H1 (cell line): Measurements from ENCODE around the gene LIMK2. TPM values are rescaled to one million over a fixed set of nuclear protein-coding genes. Genes with fewer than 3 reads are reported as not detected.

Source experiments
- CTCF ChIA-PET: fragments of 300-600 bp; sonication (Branson Sonifier 250); formaldehyde crosslinking; loops from one replicate; lab custom pipeline; 2021; ENCODE audit not compliant: partially characterized antibody; lab: Charles Lee
- POLR2A ChIA-PET: fragments of 300-600 bp; sonication (Branson Sonifier 250); formaldehyde crosslinking; loops from one replicate; lab custom pipeline; 2021; ENCODE audit warnings: inconsistent platforms; ENCODE audit not compliant: partially characterized antibody; lab: Charles Lee
- DNase-seq, 2 experiments: peaks; one replicate each; pipeline versions ENCODE4 v3.0.0 to v3.0.0-alpha.2; 2010 to 2022; ENCODE audit warnings: low spot score in 2 of 2, low read depth in 1 of 2, mixed read lengths in 1 of 2
- FAIRE-seq: peaks from 2 replicates; lab custom pipeline; 2011; peaks lifted over from hg19 to GRCh38; lab: Jason Lieb, UNC
- H2AFZ ChIP-seq: 2 replicates; pipeline ENCODE4 v1.8.1; 2012; ENCODE audit warnings: low read length, inconsistent platforms
- H2AK5ac ChIP-seq: 2 replicates; pipeline ENCODE4 v1.6.1; 2013; ENCODE audit warnings: low read depth, low read length
- H2BK120ac ChIP-seq: replicated peaks from 2 replicates; pipeline ENCODE3; 2013; ENCODE audit warnings: low read depth, low read length, inconsistent platforms
- H2BK12ac ChIP-seq: 2 replicates; pipeline ENCODE4 v1.6.1; 2013; ENCODE audit warnings: low read depth, low read length
- H2BK15ac ChIP-seq: 2 replicates; pipeline ENCODE4 v1.6.1; 2013; ENCODE audit warnings: low read length
- H2BK20ac ChIP-seq: 2 replicates; pipeline ENCODE4 v1.6.1; 2013; ENCODE audit warnings: low read length
- H2BK5ac ChIP-seq: 2 replicates; pipeline ENCODE4 v1.6.1; 2013; ENCODE audit warnings: low read depth, low read length
- H3K14ac ChIP-seq: 2 replicates; pipeline ENCODE4 v1.6.1; 2013; ENCODE audit warnings: inconsistent platforms; ENCODE audit not compliant: insufficient read length
- H3K18ac ChIP-seq: 2 replicates; pipeline ENCODE4 v1.6.1; 2013; ENCODE audit warnings: low read length; ENCODE audit errors: extremely low read depth
- H3K23ac ChIP-seq: 2 replicates; pipeline ENCODE4 v1.6.1; 2013; ENCODE audit warnings: inconsistent platforms; ENCODE audit not compliant: insufficient read length
- H3K23me2 ChIP-seq: 2 replicates; pipeline ENCODE4 v1.6.1; 2013; ENCODE audit warnings: low read depth, low read length
- H3K27ac ChIP-seq: 2 replicates; pipeline ENCODE4 v1.6.1; 2011; ENCODE audit warnings: low read depth, low read length, inconsistent platforms
- H3K27me3 ChIP-seq, 4 experiments: replicated peaks in 1 of 4; 1 replicate in 1 of 4; 2 replicates in 3 of 4; pipeline versions ENCODE4 v1.6.1 to v1.8.1; 2011 to 2013; ENCODE audit warnings: low read length in 3 of 4, mild to moderate bottlenecking in 3 of 4, inconsistent platforms in 2 of 4, mixed read lengths in 2 of 4, moderate library complexity in 1 of 4; ENCODE audit not compliant: control insufficient read depth in 3 of 4, insufficient read depth in 3 of 4; ENCODE audit errors: extremely low read depth in 1 of 4
- H3K36me3 ChIP-seq, 4 experiments: 2 replicates each; pipeline versions ENCODE4 v1.6.1 to v1.8.1; 2011 to 2013; ENCODE audit warnings: mild to moderate bottlenecking in 4 of 4, low read length in 3 of 4, moderate library complexity in 2 of 4, control low read depth in 1 of 4, inconsistent platforms in 1 of 4; ENCODE audit not compliant: insufficient read depth in 4 of 4, control insufficient read depth in 2 of 4
- H3K4ac ChIP-seq: replicated peaks from 2 replicates; pipeline ENCODE3; 2013; ENCODE audit warnings: low read length, low read depth, mixed read lengths, inconsistent platforms; ENCODE audit not compliant: insufficient read length
- H3K4me1 ChIP-seq, 4 experiments: replicated peaks in 1 of 4; 1 replicate in 1 of 4; 2 replicates in 3 of 4; pipeline versions ENCODE4 v1.6.1 to v1.8.1; 2011 to 2013; ENCODE audit warnings: low read length in 3 of 4, inconsistent platforms in 2 of 4, mixed read lengths in 1 of 4; ENCODE audit not compliant: insufficient read depth in 4 of 4, control insufficient read depth in 3 of 4
- H3K4me2 ChIP-seq, 2 experiments: 2 replicates each; pipeline versions ENCODE4 v1.6.1 to v1.8.1; 2011 to 2013; ENCODE audit warnings: low read depth in 2 of 2, low read length in 2 of 2, control low read depth in 1 of 2, inconsistent platforms in 1 of 2, mild to moderate bottlenecking in 1 of 2; ENCODE audit not compliant: insufficient read depth in 1 of 2
- H3K4me3 ChIP-seq, 4 experiments: fragments of 200-600, 300-600 bp in 1 of 4; sonication (generic), shearing (Covaris generic), sonication (Bioruptor Twin) in 1 of 4; 2 replicates each; pipeline versions ENCODE4 v1.5.1 to v1.8.1; 2011 to 2016; ENCODE audit warnings: low read length in 4 of 4, low read depth in 3 of 4, control low read depth in 2 of 4, inconsistent platforms in 2 of 4, mild to moderate bottlenecking in 2 of 4, mixed read lengths in 1 of 4, moderate library complexity in 1 of 4; ENCODE audit not compliant: insufficient read depth in 2 of 4; ENCODE audit errors: extremely low read depth in 1 of 4
- H3K56ac ChIP-seq: replicated peaks from 2 replicates; pipeline ENCODE3; 2013; ENCODE audit warnings: low read depth, mild to moderate bottlenecking, mixed read lengths, low read length, inconsistent platforms; ENCODE audit not compliant: insufficient read length
- H3K79me1 ChIP-seq: 2 replicates; pipeline ENCODE4 v1.6.1; 2013; ENCODE audit warnings: low read depth, low read length, control low read depth
- H3K79me2 ChIP-seq, 2 experiments: 2 replicates each; pipeline versions ENCODE4 v1.6.1 to v1.8.1; 2012 to 2013; ENCODE audit warnings: low read length in 2 of 2, mild to moderate bottlenecking in 2 of 2, inconsistent platforms in 1 of 2; ENCODE audit not compliant: insufficient read depth in 2 of 2, control insufficient read depth in 1 of 2
- H3K9ac ChIP-seq, 4 experiments: replicated peaks in 1 of 4; 1 replicate in 1 of 4; 2 replicates in 3 of 4; pipeline versions ENCODE4 v1.6.1 to v1.8.1; 2011 to 2013; ENCODE audit warnings: low read depth in 3 of 4, low read length in 3 of 4, control low read depth in 2 of 4, mild to moderate bottlenecking in 2 of 4, moderate library complexity in 2 of 4, inconsistent platforms in 1 of 4; ENCODE audit errors: extremely low read depth in 1 of 4
- H3K9me3 ChIP-seq, 2 experiments: 2 replicates each; pipeline versions ENCODE4 v1.6.1 to v1.8.1; 2012 to 2013; ENCODE audit warnings: mild to moderate bottlenecking in 2 of 2, moderate library complexity in 2 of 2, control low read depth in 1 of 2, inconsistent platforms in 1 of 2, low read depth in 1 of 2, low read length in 1 of 2, mixed read lengths in 1 of 2; ENCODE audit not compliant: insufficient read depth in 2 of 2
- H4K20me1 ChIP-seq, 2 experiments: replicated peaks in 1 of 2; 2 replicates each; pipeline versions ENCODE3 to v1.8.1; 2011 to 2013; ENCODE audit warnings: inconsistent platforms in 2 of 2, low read length in 2 of 2, mild to moderate bottlenecking in 1 of 2; ENCODE audit not compliant: insufficient read depth in 2 of 2, control insufficient read depth in 1 of 2
- H4K5ac ChIP-seq: 2 replicates; pipeline ENCODE4 v1.6.1; 2013; ENCODE audit warnings: low read length, low read depth, mixed read lengths, inconsistent platforms; ENCODE audit not compliant: insufficient read length
- H4K8ac ChIP-seq: 2 replicates; pipeline ENCODE4 v1.8.0; 2013; ENCODE audit warnings: mild to moderate bottlenecking, moderate library complexity, low read length, inconsistent platforms; ENCODE audit not compliant: insufficient read depth; ENCODE audit errors: extremely low read depth
- H4K91ac ChIP-seq: replicated peaks from 2 replicates; pipeline ENCODE3; 2013; ENCODE audit warnings: low read length, mixed read lengths, inconsistent platforms; ENCODE audit not compliant: insufficient read length
- KDM5A ChIP-seq: fragments of 200-600 bp; IDR thresholded peaks from 2 replicates; pipeline ENCODE4 v1.7.1; 2012; ENCODE audit warnings: mild to moderate bottlenecking, low read length, inconsistent platforms, mixed read lengths
- NRF1 ChIP-seq: IDR thresholded peaks from 2 replicates; pipeline ENCODE4 v1.6.1; 2011; ENCODE audit warnings: mild to moderate bottlenecking, low read depth, low read length, improper control_type of control experiment
- WGBS, 2 experiments: shearing (Covaris generic) in 1 of 2; methylation state at CpG; one replicate each; pipeline versions ENCODE4 v1.1.6 to v1.1.7; 2013 to 2015; ENCODE audit warnings: low lambda C conversion rate in 2 of 2, mixed read lengths in 2 of 2, inconsistent platforms in 1 of 2, low coverage in 1 of 2, missing lambda C conversion rate in 1 of 2; ENCODE audit not compliant: insufficient replicate concordance in 2 of 2, insufficient coverage in 1 of 2, insufficient read length in 1 of 2; ENCODE audit errors: extremely low coverage in 1 of 2, missing lambda C conversion rate in 1 of 2; 5-methylcytosine and 5-hydroxymethylcytosine counted together
- polyA plus RNA-seq, 7 experiments: library from polyadenylated mRNA; depleted of rRNA in 3 of 7; stranded (reverse) in 5 of 7; unstranded in 2 of 7; fragments of >200 nt in 5 of 7; fragments of 200-250 nt in 2 of 7; gene quantifications; 1 replicate in 5 of 7; 2 replicates in 1 of 7; 4 replicates in 1 of 7; pipeline versions ENCODE4 v1.2.1 to v1.2.3, GENCODE V29; 2011 to 2013; ENCODE audit warnings: missing spikeins in 2 of 7, mixed read lengths in 2 of 7
- total RNA-seq: library from RNA; stranded (reverse); fragmentation: NEBNext Ultra II Directional; extraction: Animal tissue kit (Norgen Biotek cat#: 25700); gene quantifications from 2 replicates; pipeline ENCODE4 v1.2.1, GENCODE V29; 2021

The LIMK2 gene
- total and polyA plus RNA-seq, 2 of the 8 experiments (the other 6 are each of a cell fraction or from before 2014, with no cell fraction given), result 13.2 to 37.6 TPM

- Histone ChIP-seq H2BK5ac (no peak overlapping the region), H4K5ac (no peak overlapping the region), H4K20me1 (no peaks in the 10 kb centered on the region), H3K4me1 (peaks cover 0 to 16% (median 5%) of the 10 kb centered on the region in 4 experiments; a peak in 5 of 7 replicates), H3K23me2 (peaks cover 8% of the 10 kb centered on the region), H3K79me2 (no peaks in the 10 kb centered on the region), H3K9ac (no peak overlapping the region), H4K8ac (no peak overlapping the region), H3K18ac (no peak overlapping the region), H2AFZ (no peak overlapping the region), H2BK20ac (no peak overlapping the region), H2BK120ac (no peak overlapping the region), H3K14ac (no peak overlapping the region), H2BK15ac (no peak overlapping the region), H3K4me3 (no peak overlapping the region), H3K23ac (no peak overlapping the region), H3K79me1 (no peaks in the 10 kb centered on the region), H3K36me3 (no peaks in the 10 kb centered on the region), H3K9me3 (no peaks in the 10 kb centered on the region), H3K4me2 (no peak overlapping the region), H4K91ac (no peak overlapping the region), H3K4ac (no peak overlapping the region), H2AK5ac (no peak overlapping the region), H3K27ac (no peak overlapping the region), H2BK12ac (no peak overlapping the region), H3K27me3 (peaks cover 6 to 30% (median 20%) of the 10 kb centered on the region in 4 experiments; a peak in 6 of 7 replicates)
- CTCF ChIA-PET, result interaction anchor here (1.0 to 2.3 kb wide), 4 partner anchors 9 to 33 kb away, joined by 3 to 9 read pairs (median 6); no protein-coding TSS in a partner anchor
- 79% methylated on average over 5 of the region's 5 CpGs; no CpG with 5 or more reads in 1 of the 2 experiments for WGBS, 2 experiments
- DNase-seq (no peak), FAIRE-seq (no peak)
- POLR2A ChIA-PET, result interaction anchor here (0.8 to 1.5 kb wide), 3 partner anchors 14 to 58 kb away, joined by 3 to 5 read pairs (median 3); partner anchors contain the start of gene PATZ1
- no peak for TF ChIP-seq NRF1
- no peak for TF ChIP-seq KDM5A
- TF ChIP-seq, all 59 proteins: peak for 0
- H3K56ac ChIP-seq, result no peak overlapping the region
These were observed 76.6 kb downstream of the LIMK2 start for GRCh38 chr22:31288496-31289240.
